Kidney epithelial cell (primary cell): ENCODE results near the gene CA10. TPM values are rescaled to one million over a fixed set of nuclear protein-coding genes. Genes with fewer than 3 reads are reported as not detected.

Source experiments
- DNase-seq: peaks from one replicate; pipeline ENCODE4 v3.0.0-alpha.2; 2010; ENCODE audit warnings: low read depth
- H3K27me3 ChIP-seq: 2 replicates; pipeline ENCODE4 v1.6.0; 2011; ENCODE audit warnings: low read length; ENCODE audit not compliant: control insufficient read depth, insufficient read depth
- H3K36me3 ChIP-seq: 2 replicates; pipeline ENCODE4 v1.5.1; 2011; ENCODE audit warnings: low read length; ENCODE audit not compliant: control insufficient read depth, insufficient read depth
- H3K4me3 ChIP-seq: 2 replicates; pipeline ENCODE4 v1.5.1; 2011; ENCODE audit warnings: low read depth, mild to moderate bottlenecking, control low read depth, low read length
- CTCF ChIP-seq: IDR thresholded peaks from 2 replicates; pipeline ENCODE4 v1.5.1; 2011; ENCODE audit warnings: mild to moderate bottlenecking, moderate library complexity, low read length, control low read depth, inconsistent platforms; ENCODE audit not compliant: insufficient read depth, poor library complexity, severe bottlenecking
- total RNA-seq: library from RNA; depleted of rRNA; stranded (reverse); fragments of >200 nt; gene quantifications from 2 replicates; pipeline ENCODE4 v1.2.3, GENCODE V29; 2015

The CA10 gene
- total RNA-seq, 1 donor from 2014 or later: 0.13 TPM

GRCh38 chr17:51736356-51736755 is 422.2 kb downstream of the CA10 start:
- Histone ChIP-seq H3K36me3 (no peaks in the 10 kb centered on the region), H3K4me3 (no peak overlapping the region), H3K27me3 (no peaks in the 10 kb centered on the region)
- DNase-seq: no peak
- no peak for TF ChIP-seq CTCF

- Histone ChIP-seq H3K4me3 (no peak overlapping the region), H3K27me3 (no peaks in the 10 kb centered on the region), H3K36me3 (no peaks in the 10 kb centered on the region)
- TF ChIP-seq CTCF: no peak
- no peak for DNase-seq
Measured at GRCh38 chr17:51734976-51735375, 423.5 kb downstream of the CA10 start.

DNA sequence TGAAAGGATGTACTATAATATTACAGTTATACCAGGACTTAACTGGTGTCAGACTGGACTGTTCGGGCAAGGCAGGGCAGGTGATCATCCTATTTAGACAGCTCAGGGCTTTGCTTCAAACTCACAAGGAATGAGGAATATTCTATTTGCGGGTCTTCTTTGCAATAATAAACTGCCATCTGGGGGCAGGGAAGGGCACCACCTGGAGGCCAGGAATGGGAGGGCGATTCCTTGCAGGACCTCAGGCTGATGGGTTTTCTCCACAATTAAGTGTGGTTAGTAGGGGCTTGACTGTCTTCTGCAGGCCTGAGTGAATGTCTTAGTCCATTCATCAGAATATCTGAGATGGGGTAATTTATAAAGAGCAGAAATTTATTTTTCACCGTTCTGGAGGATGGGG is 424.1 kb downstream of the CA10 start:
- H3K27me3 ChIP-seq: no peaks in the 10 kb centered on the region
- no peak for DNase-seq
- H3K36me3 ChIP-seq: no peaks in the 10 kb centered on the region

GRCh38 chr17:51733166-51733565 is 425.3 kb downstream of the CA10 start:
- TF ChIP-seq CTCF: no peak
- no peaks in the 10 kb centered on the region for H3K27me3 ChIP-seq
- DNase-seq: no peak
- no peaks in the 10 kb centered on the region for H3K36me3 ChIP-seq
- H3K4me3 ChIP-seq: no peak overlapping the region

More for the DNA sequence above, 424.1 kb downstream of the CA10 start:
- peak; percentile 34 for TF ChIP-seq CTCF
- no peak overlapping the region for H3K4me3 ChIP-seq

GRCh38 chr17:51731941-51732722 is 426.4 kb downstream of the CA10 start:
- TF ChIP-seq CTCF: no peak
- DNase-seq: no peak
- Histone ChIP-seq H3K4me3 (no peak overlapping the region), H3K36me3 (no peaks in the 10 kb centered on the region), H3K27me3 (no peaks in the 10 kb centered on the region)

GRCh38 chr17:51730303-51731050 is 428.0 kb downstream of the CA10 start:
- Histone ChIP-seq H3K4me3 (no peak overlapping the region), H3K27me3 (no peaks in the 10 kb centered on the region), H3K36me3 (no peaks in the 10 kb centered on the region)
- no peak for TF ChIP-seq CTCF
- no peak for DNase-seq
